WTC11 (cell line): Measurements from ENCODE around the gene CHST3.

Experiments
- CDX4 ChIP-seq: fragments of 250-450 bp; sonication (Bioruptor Pico); IDR thresholded peaks from 2 replicates; pipeline ENCODE4 v1.9.0; 2021; ENCODE audit warnings: moderate library complexity, mild to moderate bottlenecking, inconsistent platforms, borderline replicate concordance
- ESRRA ChIP-seq: sonication (generic); formaldehyde crosslinking; IDR thresholded peaks from 2 replicates; pipeline ENCODE4 v1.8.1; 2022; ENCODE audit warnings: mild to moderate bottlenecking, missing genetic modification reagents, borderline replicate concordance
- ETV6 ChIP-seq: sonication (generic); formaldehyde crosslinking; IDR thresholded peaks from 2 replicates; pipeline ENCODE4 v1.8.1; 2022; ENCODE audit warnings: mild to moderate bottlenecking, missing genetic modification reagents
- GTF2I ChIP-seq: fragments of 250-450 bp; sonication (Bioruptor Pico); conservative IDR thresholded peaks from 2 replicates; pipeline ENCODE4 v1.4.0; 2021; ENCODE audit warnings: mild to moderate bottlenecking
- JUN ChIP-seq: sonication (generic); formaldehyde crosslinking; IDR thresholded peaks from 2 replicates; pipeline ENCODE4 v1.8.0; 2023; ENCODE audit warnings: mild to moderate bottlenecking, missing genetic modification reagents
- SMAD4 ChIP-seq: sonication (generic); formaldehyde crosslinking; IDR thresholded peaks from 2 replicates; pipeline ENCODE4 v1.8.0; 2022; ENCODE audit warnings: mild to moderate bottlenecking, missing genetic modification reagents
- SP1 ChIP-seq: sonication (generic); formaldehyde crosslinking; conservative IDR thresholded peaks from 2 replicates; pipeline ENCODE4 v1.8.1; 2022; ENCODE audit warnings: missing genetic modification reagents
- TCF7 ChIP-seq: sonication (generic); formaldehyde crosslinking; IDR thresholded peaks from 2 replicates; pipeline ENCODE4 v1.8.0; 2022; ENCODE audit warnings: mild to moderate bottlenecking, low read depth, missing genetic modification reagents, moderate library complexity
- USF2 ChIP-seq: sonication (generic); formaldehyde crosslinking; IDR thresholded peaks from 2 replicates; pipeline ENCODE4 v1.8.1; 2023; ENCODE audit warnings: mild to moderate bottlenecking, missing genetic modification reagents, moderate library complexity
- ZNF423 ChIP-seq: fragments of 250-450 bp; sonication (Bioruptor Pico); IDR thresholded peaks from 2 replicates; pipeline ENCODE4 v2.1.2; 2022; ENCODE audit warnings: mild to moderate bottlenecking, moderate library complexity
- TF ChIP-seq, protein P1 (sequence below): sonication (generic); formaldehyde crosslinking; conservative IDR thresholded peaks from 2 replicates; pipeline ENCODE4 v1.8.1; 2022; ENCODE audit warnings: mild to moderate bottlenecking, missing genetic modification reagents
- TF ChIP-seq, protein P2 (sequence below): fragments of 200-600 bp; IDR thresholded peaks from 2 replicates; pipeline ENCODE4 v1.8.0; 2022; ENCODE audit warnings: antibody characterized with exemption
- TF ChIP-seq, protein P3 (sequence below): sonication (generic); formaldehyde crosslinking; IDR thresholded peaks from 2 replicates; pipeline ENCODE4 v1.8.1; 2022; ENCODE audit warnings: missing genetic modification reagents, borderline replicate concordance
- TF ChIP-seq, protein P4 (sequence below): fragments of 250-450 bp; sonication (Bioruptor Pico); IDR thresholded peaks from 2 replicates; pipeline ENCODE4 v1.9.0; 2021; ENCODE audit warnings: mild to moderate bottlenecking, borderline replicate concordance

GRCh38 chr10:72039377-72039776, 75.2 kb downstream of the CHST3 start:
- TF ChIP-seq, protein P1, sequence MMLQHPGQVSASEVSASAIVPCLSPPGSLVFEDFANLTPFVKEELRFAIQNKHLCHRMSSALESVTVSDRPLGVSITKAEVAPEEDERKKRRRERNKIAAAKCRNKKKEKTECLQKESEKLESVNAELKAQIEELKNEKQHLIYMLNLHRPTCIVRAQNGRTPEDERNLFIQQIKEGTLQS (CRISPR knock-in tag): no peak
- TF ChIP-seq, protein P2, sequence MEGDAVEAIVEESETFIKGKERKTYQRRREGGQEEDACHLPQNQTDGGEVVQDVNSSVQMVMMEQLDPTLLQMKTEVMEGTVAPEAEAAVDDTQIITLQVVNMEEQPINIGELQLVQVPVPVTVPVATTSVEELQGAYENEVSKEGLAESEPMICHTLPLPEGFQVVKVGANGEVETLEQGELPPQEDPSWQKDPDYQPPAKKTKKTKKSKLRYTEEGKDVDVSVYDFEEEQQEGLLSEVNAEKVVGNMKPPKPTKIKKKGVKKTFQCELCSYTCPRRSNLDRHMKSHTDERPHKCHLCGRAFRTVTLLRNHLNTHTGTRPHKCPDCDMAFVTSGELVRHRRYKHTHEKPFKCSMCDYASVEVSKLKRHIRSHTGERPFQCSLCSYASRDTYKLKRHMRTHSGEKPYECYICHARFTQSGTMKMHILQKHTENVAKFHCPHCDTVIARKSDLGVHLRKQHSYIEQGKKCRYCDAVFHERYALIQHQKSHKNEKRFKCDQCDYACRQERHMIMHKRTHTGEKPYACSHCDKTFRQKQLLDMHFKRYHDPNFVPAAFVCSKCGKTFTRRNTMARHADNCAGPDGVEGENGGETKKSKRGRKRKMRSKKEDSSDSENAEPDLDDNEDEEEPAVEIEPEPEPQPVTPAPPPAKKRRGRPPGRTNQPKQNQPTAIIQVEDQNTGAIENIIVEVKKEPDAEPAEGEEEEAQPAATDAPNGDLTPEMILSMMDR: no peak
- TF ChIP-seq CDX4 (no peak), SP1 (CRISPR knock-in tag) (no peak), ETV6 (CRISPR knock-in tag) (no peak), TCF7 (no peak), JUN (CRISPR knock-in tag) (no peak), USF2 (no peak), ZNF423 (CRISPR knock-in tag) (no peak), SMAD4 (no peak), ESRRA (CRISPR knock-in tag) (no peak), GTF2I (CRISPR knock-in tag) (no peak)
- TF ChIP-seq, protein P3, sequence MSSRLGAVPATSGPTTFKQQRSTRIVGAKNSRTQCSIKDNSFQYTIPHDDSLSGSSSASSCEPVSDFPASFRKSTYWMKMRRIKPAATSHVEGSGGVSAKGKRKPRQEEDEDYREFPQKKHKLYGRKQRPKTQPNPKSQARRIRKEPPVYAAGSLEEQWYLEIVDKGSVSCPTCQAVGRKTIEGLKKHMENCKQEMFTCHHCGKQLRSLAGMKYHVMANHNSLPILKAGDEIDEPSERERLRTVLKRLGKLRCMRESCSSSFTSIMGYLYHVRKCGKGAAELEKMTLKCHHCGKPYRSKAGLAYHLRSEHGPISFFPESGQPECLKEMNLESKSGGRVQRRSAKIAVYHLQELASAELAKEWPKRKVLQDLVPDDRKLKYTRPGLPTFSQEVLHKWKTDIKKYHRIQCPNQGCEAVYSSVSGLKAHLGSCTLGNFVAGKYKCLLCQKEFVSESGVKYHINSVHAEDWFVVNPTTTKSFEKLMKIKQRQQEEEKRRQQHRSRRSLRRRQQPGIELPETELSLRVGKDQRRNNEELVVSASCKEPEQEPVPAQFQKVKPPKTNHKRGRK (CRISPR knock-in tag): no peak
- TF ChIP-seq, protein P4, sequence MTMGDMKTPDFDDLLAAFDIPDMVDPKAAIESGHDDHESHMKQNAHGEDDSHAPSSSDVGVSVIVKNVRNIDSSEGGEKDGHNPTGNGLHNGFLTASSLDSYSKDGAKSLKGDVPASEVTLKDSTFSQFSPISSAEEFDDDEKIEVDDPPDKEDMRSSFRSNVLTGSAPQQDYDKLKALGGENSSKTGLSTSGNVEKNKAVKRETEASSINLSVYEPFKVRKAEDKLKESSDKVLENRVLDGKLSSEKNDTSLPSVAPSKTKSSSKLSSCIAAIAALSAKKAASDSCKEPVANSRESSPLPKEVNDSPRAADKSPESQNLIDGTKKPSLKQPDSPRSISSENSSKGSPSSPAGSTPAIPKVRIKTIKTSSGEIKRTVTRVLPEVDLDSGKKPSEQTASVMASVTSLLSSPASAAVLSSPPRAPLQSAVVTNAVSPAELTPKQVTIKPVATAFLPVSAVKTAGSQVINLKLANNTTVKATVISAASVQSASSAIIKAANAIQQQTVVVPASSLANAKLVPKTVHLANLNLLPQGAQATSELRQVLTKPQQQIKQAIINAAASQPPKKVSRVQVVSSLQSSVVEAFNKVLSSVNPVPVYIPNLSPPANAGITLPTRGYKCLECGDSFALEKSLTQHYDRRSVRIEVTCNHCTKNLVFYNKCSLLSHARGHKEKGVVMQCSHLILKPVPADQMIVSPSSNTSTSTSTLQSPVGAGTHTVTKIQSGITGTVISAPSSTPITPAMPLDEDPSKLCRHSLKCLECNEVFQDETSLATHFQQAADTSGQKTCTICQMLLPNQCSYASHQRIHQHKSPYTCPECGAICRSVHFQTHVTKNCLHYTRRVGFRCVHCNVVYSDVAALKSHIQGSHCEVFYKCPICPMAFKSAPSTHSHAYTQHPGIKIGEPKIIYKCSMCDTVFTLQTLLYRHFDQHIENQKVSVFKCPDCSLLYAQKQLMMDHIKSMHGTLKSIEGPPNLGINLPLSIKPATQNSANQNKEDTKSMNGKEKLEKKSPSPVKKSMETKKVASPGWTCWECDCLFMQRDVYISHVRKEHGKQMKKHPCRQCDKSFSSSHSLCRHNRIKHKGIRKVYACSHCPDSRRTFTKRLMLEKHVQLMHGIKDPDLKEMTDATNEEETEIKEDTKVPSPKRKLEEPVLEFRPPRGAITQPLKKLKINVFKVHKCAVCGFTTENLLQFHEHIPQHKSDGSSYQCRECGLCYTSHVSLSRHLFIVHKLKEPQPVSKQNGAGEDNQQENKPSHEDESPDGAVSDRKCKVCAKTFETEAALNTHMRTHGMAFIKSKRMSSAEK (CRISPR knock-in tag): no peak
